OCI-LY7 (cell line): Measurements from ENCODE around the gene MCUB. TPM values are rescaled to one million over a fixed set of nuclear protein-coding genes. Genes with fewer than 3 reads are reported as not detected.

Experiments used
- BruUV-seq: library from RNA; stranded (reverse); fragments of 400-500 nt; replicated peaks from 2 replicates; lab custom pipeline; 2021; lab: Mats Ljungman, UMichigan
- CTCF ChIA-PET: fragments of 300-600 bp; sonication (Branson Sonifier 250); formaldehyde crosslinking; loops from one replicate; lab custom pipeline; 2022; ENCODE audit warnings: antibody characterized with exemption; ENCODE audit not compliant: unreplicated experiment; lab: Charles Lee
- POLR2A ChIA-PET: fragments of 300-600 bp; sonication (Branson Sonifier 250); formaldehyde crosslinking; loops from one replicate; lab custom pipeline; 2022; ENCODE audit warnings: antibody characterized with exemption; lab: Charles Lee
- DNase-seq: peaks from one replicate; pipeline ENCODE4 v3.0.0-alpha.2; 2015; ENCODE audit warnings: low spot score
- H2AFZ ChIP-seq: fragments of 200-600 bp; sonication (generic), shearing (Covaris generic); 2 replicates; pipeline ENCODE4 v1.6.1; 2014; ENCODE audit warnings: mild to moderate bottlenecking, antibody characterized with exemption, low read length, moderate library complexity
- H3K27ac ChIP-seq: fragments of 200-600 bp; sonication (generic); 2 replicates; pipeline ENCODE4 v1.5.1; 2014; ENCODE audit warnings: mixed run types, low read depth, mild to moderate bottlenecking, moderate library complexity, low read length, inconsistent platforms; ENCODE audit not compliant: poor library complexity, severe bottlenecking
- H3K36me3 ChIP-seq: fragments of 200-600 bp; sonication (generic); 2 replicates; pipeline ENCODE4 v1.6.1; 2014; ENCODE audit warnings: mild to moderate bottlenecking, antibody characterized with exemption, low read length, moderate library complexity, mixed read lengths; ENCODE audit not compliant: insufficient read depth
- H3K4me1 ChIP-seq: fragments of 200-600 bp; sonication (generic); 2 replicates; pipeline ENCODE4 v1.5.1; 2014; ENCODE audit warnings: mild to moderate bottlenecking, low read length; ENCODE audit not compliant: insufficient read depth, poor library complexity, severe bottlenecking
- H3K4me2 ChIP-seq: fragments of 200-600 bp; sonication (generic); 2 replicates; pipeline ENCODE4 v1.6.1; 2014; ENCODE audit warnings: mild to moderate bottlenecking, low read length
- H3K4me3 ChIP-seq: fragments of 200-600 bp; sonication (generic); 2 replicates; pipeline ENCODE4 v1.5.1; 2014; ENCODE audit warnings: mild to moderate bottlenecking, low read depth, low read length; ENCODE audit not compliant: poor library complexity, severe bottlenecking
- H3K79me2 ChIP-seq: fragments of 200-600 bp; sonication (generic); 2 replicates; pipeline ENCODE4 v1.6.1; 2016; ENCODE audit warnings: low read depth, mild to moderate bottlenecking, low read length, moderate library complexity, mixed read lengths; ENCODE audit not compliant: insufficient read depth
- H3K9me2 ChIP-seq: fragments of 200-600 bp; sonication (generic); 2 replicates; pipeline ENCODE4 v1.6.1; 2016; ENCODE audit warnings: mild to moderate bottlenecking, low read length, mixed read lengths; ENCODE audit not compliant: insufficient read depth
- H3K9me3 ChIP-seq: fragments of 200-600 bp; sonication (generic); 2 replicates; pipeline ENCODE4 v1.6.1; 2014; ENCODE audit warnings: mild to moderate bottlenecking, mixed run types, low read length, mixed read lengths
- H4K20me1 ChIP-seq: fragments of 200-600 bp; sonication (generic); 2 replicates; pipeline ENCODE4 v1.6.1; 2014; ENCODE audit warnings: mild to moderate bottlenecking, antibody characterized with exemption, low read length, moderate library complexity, mixed read lengths; ENCODE audit not compliant: insufficient read depth
- EZH2phosphoT487 ChIP-seq: fragments of 200-600 bp; sonication (generic); IDR thresholded peaks from 2 replicates; pipeline ENCODE4 v1.6.1; 2018; ENCODE audit warnings: low read depth, borderline replicate concordance, mild to moderate bottlenecking, mixed run types, antibody characterized with exemption, low read length, moderate library complexity, mixed read lengths
- intact Hi-C: fragments of 100-400 bp; cut with micrococcal nuclease; formaldehyde crosslinking; loops from one replicate; pipeline ENCODE4 v1.10.0; 2022; ENCODE audit not compliant: unreplicated experiment
- total RNA-seq, 2 experiments: library from RNA; depleted of rRNA in 1 of 2; stranded (reverse); fragments of >200 nt in 1 of 2; shearing (Covaris generic) in 1 of 2; gene quantifications; 2 replicates each; pipeline ENCODE4 v1.2.3, GENCODE V29; 2014 to 2022
- TF ChIP-seq, protein P1 (sequence below): fragments of 200-600 bp; sonication (generic); conservative IDR thresholded peaks from 2 replicates; pipeline ENCODE4 v1.5.1; 2014; ENCODE audit warnings: mild to moderate bottlenecking, antibody characterized with exemption, low read length, moderate library complexity, mixed read lengths

Gene MCUB
- total RNA-seq, 2 experiments from 2014 or later = 40.3 to 64.4 TPM

DNA sequence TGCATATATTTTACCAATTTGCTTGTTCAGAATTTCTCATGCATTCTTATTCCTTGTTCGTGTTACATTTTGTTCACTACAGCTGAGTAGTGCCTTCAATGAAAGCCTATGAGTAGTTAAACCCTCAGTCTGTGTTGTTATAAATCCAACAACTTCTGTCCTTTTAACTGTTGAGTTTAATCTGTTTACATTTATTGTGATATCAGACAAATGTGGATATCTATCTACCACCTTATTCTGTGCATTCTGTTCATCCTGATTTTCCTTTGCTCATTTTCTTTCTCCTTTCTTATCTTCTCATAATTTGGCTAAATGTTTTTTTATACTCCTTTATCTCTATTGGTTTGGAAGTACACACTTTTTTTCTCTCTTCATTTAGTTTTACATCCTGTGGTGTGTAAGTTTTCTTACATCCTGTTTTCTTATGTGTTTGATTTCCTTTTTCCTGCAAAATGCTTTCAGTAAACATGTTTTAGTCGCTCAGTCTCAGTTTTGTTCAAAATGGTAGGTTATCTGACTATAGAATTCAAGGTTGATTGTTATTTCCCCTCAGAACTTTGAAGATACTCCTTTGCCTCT, 89.0 kb downstream of the MCUB start:
- no TSS peak for BruUV-seq
- POLR2A ChIA-PET = interaction anchor here (0.6 to 0.7 kb wide), 5 partner anchors 85 to 1264 kb away, joined by 3 to 7 read pairs (median 5); no protein-coding TSS in a partner anchor
- no peaks in the 10 kb centered on the region; the same call in 1 of the 2 replicates for H3K79me2 ChIP-seq
- no peak for DNase-seq
- H4K20me1 ChIP-seq = no peaks in the 10 kb centered on the region
- H3K4me2 ChIP-seq = no peak overlapping the region
- no peaks in the 10 kb centered on the region for H3K4me1 ChIP-seq
- CTCF ChIA-PET = no interaction called here
- H3K27ac ChIP-seq = no peak overlapping the region
- no peaks in the 10 kb centered on the region for H3K9me2 ChIP-seq
- H3K9me3 ChIP-seq = peaks cover 21% of the 10 kb centered on the region; the same call in 1 of the 2 replicates
- peaks cover 23% of the 10 kb centered on the region for H3K36me3 ChIP-seq
- intact Hi-C loops = no loop called here
- H2AFZ ChIP-seq = no peak overlapping the region
- TF ChIP-seq EZH2phosphoT487 = no peak
- TF ChIP-seq, protein P1, sequence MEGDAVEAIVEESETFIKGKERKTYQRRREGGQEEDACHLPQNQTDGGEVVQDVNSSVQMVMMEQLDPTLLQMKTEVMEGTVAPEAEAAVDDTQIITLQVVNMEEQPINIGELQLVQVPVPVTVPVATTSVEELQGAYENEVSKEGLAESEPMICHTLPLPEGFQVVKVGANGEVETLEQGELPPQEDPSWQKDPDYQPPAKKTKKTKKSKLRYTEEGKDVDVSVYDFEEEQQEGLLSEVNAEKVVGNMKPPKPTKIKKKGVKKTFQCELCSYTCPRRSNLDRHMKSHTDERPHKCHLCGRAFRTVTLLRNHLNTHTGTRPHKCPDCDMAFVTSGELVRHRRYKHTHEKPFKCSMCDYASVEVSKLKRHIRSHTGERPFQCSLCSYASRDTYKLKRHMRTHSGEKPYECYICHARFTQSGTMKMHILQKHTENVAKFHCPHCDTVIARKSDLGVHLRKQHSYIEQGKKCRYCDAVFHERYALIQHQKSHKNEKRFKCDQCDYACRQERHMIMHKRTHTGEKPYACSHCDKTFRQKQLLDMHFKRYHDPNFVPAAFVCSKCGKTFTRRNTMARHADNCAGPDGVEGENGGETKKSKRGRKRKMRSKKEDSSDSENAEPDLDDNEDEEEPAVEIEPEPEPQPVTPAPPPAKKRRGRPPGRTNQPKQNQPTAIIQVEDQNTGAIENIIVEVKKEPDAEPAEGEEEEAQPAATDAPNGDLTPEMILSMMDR = no peak
- no peak overlapping the region for H3K4me3 ChIP-seq

- intact Hi-C loops = loop anchor here (5.0 kb wide), 2 partner anchors 88 to 218 kb away; partner anchors contain the start of genes MCUB and SEC24B
- Histone ChIP-seq H3K4me3 (no peak overlapping the region), H3K79me2 (no peaks in the 10 kb centered on the region; the same call in 1 of the 2 replicates), H3K27ac (no peak overlapping the region), H3K4me2 (no peak overlapping the region), H2AFZ (no peak overlapping the region), H3K9me3 (peaks cover 21% of the 10 kb centered on the region; the same call in 1 of the 2 replicates), H3K9me2 (no peaks in the 10 kb centered on the region), H4K20me1 (no peaks in the 10 kb centered on the region), H3K4me1 (no peaks in the 10 kb centered on the region), H3K36me3 (peaks cover 23% of the 10 kb centered on the region)
- DNase-seq = peak; percentile 6
- POLR2A ChIA-PET = interaction anchor here (1.1 kb wide), 1 partner anchor 10 kb away, joined by 5 read pairs; no protein-coding TSS in a partner anchor
- TF ChIP-seq EZH2phosphoT487 = no peak
- TF ChIP-seq, protein P1 = no peak
- CTCF ChIA-PET = no interaction called here
- BruUV-seq = no TSS peak
These were observed 89.8 kb downstream of the MCUB start for GRCh38 chr4:109649872-109650271.

DNA sequence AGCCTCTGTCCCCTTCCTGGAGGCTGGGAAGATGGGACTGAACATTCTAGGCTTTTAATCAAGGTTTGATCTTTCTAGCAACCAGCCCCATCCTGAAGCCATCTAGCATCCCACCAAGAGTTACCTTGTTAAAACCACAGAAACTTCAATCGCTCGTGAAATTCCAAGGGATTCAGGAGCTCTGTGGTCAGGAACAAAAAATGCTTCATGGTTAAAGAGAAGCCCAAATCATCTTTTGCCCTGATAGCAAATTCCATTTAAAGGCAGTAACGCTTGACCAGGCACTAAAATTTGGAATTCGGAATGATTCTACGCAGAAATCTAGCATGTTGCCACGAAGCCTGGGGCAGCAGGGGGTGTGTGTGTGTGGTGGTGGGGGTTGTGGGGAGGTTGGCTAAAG, 95.3 kb downstream of the MCUB start:
- H3K9me2 ChIP-seq = no peaks in the 10 kb centered on the region
- ChIA-PET CTCF (no interaction called here), POLR2A (interaction anchor here (1.0 to 1.4 kb wide), 3 partner anchors 15 to 230 kb away, joined by 3 to 4 read pairs (median 3); no protein-coding TSS in a partner anchor)
- no peaks in the 10 kb centered on the region for H3K4me1 ChIP-seq
- no peaks in the 10 kb centered on the region for H4K20me1 ChIP-seq
- no peak overlapping the region for H3K27ac ChIP-seq
- peaks cover 12% of the 10 kb centered on the region for H3K36me3 ChIP-seq
- no peaks in the 10 kb centered on the region for H3K9me3 ChIP-seq
- intact Hi-C loops = no loop called here
- no peak overlapping the region for H2AFZ ChIP-seq
- H3K4me2 ChIP-seq = no peak overlapping the region
- no peaks in the 10 kb centered on the region for H3K79me2 ChIP-seq
- DNase-seq = no peak
- no peak overlapping the region for H3K4me3 ChIP-seq
- BruUV-seq = no TSS peak
- TF ChIP-seq, protein P1 = no peak
- TF ChIP-seq EZH2phosphoT487 = no peak
